ENCODE results near the gene PHTF2. TPM values are rescaled to one million over a fixed set of nuclear protein-coding genes. Genes with fewer than 3 reads are reported as not detected.
A peak's percentile ranks its signal among the peaks of the same experiment; 100 is the strongest.

The PHTF2 gene
- total RNA-seq, 1 donor from 2014 or later: 34.3 TPM

DNA sequence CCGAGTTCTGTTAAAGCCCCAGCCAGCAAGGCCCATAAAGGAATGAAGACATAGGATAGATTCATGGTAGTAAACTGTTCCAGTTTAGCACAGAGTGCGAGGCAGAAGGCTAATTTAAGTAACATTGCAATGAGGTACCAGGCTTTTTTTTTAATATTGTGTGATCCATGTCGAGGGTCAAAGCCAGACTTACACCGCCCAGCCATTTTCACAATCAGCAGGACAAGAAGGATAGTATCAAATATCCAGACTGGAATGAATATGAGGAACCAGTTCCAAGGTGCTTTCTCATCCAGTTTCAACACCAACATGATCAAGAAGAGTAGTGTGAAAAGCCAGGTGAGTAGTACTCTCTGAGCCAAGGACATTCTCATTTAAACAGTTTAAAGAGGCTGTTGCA, 4.6 kb upstream of the PHTF2 start:
- no peak for DNase-seq

DNA sequence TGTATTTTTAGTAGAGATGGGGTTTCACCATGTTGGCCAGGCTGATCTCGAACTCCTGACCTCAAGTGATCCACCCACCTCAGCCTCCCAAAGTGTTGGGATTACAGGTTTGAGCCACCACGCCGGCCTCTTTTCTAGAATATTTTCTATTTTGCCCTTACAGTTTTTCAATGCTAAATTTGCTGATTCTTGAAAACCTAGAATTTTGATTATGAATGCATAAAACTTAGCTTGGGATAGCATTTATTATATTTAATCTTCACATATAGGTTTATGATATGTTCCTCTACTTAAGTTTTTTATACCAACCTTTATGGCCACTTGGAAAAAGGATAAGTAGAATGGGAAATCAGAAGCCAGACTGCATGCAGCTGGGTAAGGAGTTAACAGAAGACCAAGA, 2.5 kb upstream of the PHTF2 start:
- no peak for DNase-seq

- DNase-seq: no peak
Measured at GRCh38 chr7:77796960-77797359, 1.6 kb upstream of the PHTF2 start.

GRCh38 chr7:77797734-77798393, 709 bp upstream of the PHTF2 start:
- DNase-seq: no peak

- peak; percentile 68 for DNase-seq
Measured at GRCh38 chr7:77799078-77799964, 748 bp downstream of the PHTF2 start.

- DNase-seq: no peak
Measured at GRCh38 chr7:77800158-77800557, 1.6 kb downstream of the PHTF2 start.

GRCh38 chr7:77800730-77801129, 2.2 kb downstream of the PHTF2 start:
- DNase-seq: no peak

- DNase-seq: no peak
Measured at GRCh38 chr7:77802557-77803405, 4.2 kb downstream of the PHTF2 start.

GRCh38 chr7:77806425-77806824, 7.9 kb downstream of the PHTF2 start:
- DNase-seq: no peak

GRCh38 chr7:77808517-77808916, 9.9 kb downstream of the PHTF2 start:
- no peak for DNase-seq

- no peak for DNase-seq
Measured at GRCh38 chr7:77811516-77812289, 13.1 kb downstream of the PHTF2 start.

DNA sequence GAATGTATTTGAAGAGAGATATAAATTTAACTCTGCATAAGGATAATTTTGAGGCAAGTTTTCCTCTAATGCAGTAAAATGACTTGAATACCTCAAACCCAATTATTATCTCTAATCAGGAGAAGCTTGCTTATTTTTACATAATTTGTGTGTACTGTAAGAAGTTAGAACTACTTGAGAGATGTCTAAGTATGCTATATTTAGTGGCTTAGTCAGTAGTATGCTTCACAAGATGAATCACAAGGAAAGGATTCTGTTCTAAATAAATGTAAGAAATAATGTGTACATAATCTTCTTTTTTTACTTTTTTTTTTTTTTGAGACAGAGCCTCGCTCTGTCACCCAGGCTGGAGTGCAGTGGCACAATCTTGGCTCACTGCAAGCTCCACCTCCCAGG, 13.7 kb downstream of the PHTF2 start:
- DNase-seq: no peak

- DNase-seq: no peak
Measured at GRCh38 chr7:77813180-77813579, 14.6 kb downstream of the PHTF2 start.

GRCh38 chr7:77819021-77819420, 20.4 kb downstream of the PHTF2 start:
- no peak for DNase-seq

GRCh38 chr7:77820967-77821366, 22.4 kb downstream of the PHTF2 start:
- DNase-seq: no peak

DNA sequence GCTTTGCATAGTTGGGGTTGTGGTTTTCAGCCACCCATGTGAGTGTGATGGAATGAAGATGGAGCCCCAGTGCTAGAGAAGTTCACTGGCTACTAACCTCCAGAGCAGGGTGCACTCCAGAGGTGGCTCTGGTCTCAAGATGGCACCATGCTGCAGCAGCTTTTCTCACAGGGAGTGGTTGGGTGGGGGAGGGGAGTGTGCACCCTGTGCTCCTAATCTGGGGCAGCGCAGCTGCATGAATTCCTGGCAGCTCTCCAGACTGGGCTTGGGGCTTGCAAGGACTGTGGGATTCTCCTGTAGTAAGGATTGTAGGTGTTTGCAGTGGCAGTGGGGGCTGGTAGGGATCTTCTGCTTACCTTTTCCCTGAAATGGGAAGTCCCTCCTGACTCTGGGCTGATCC, 23.7 kb downstream of the PHTF2 start:
- DNase-seq: no peak

- no peak for DNase-seq
Measured at GRCh38 chr7:77823787-77824186, 25.2 kb downstream of the PHTF2 start.

GRCh38 chr7:77824636-77825035, 26.1 kb downstream of the PHTF2 start:
- DNase-seq: no peak

- DNase-seq: no peak
Measured at GRCh38 chr7:77825131-77825530, 26.6 kb downstream of the PHTF2 start.

GRCh38 chr7:77826300-77826699, 27.7 kb downstream of the PHTF2 start:
- DNase-seq: no peak

- DNase-seq: no peak
Measured at GRCh38 chr7:77827999-77828398, 29.4 kb downstream of the PHTF2 start.
